Pulmonary artery endothelial cell (primary cell): Measurements from ENCODE around the gene ATAD3C. TPM values are rescaled to one million over a fixed set of nuclear protein-coding genes. Genes with fewer than 3 reads are reported as not detected.
"Not testable (repeated sequence)": the region's sequence is repeated elsewhere in the genome, so short reads cannot be mapped to it uniquely, and the experiment has no call there.

Experiments
- DNase-seq: peaks from one replicate; pipeline ENCODE4 v3.0.0-alpha.2; 2011; ENCODE audit warnings: low read depth, low spot score
- total RNA-seq: library from RNA; depleted of rRNA; stranded (reverse); fragments of >200 nt; gene quantifications from 2 replicates; pipeline ENCODE4 v1.2.3, GENCODE V29; 2014

Gene ATAD3C
- total RNA-seq = 0.20 TPM in 1 of 2 replicates, not detected in the other

GRCh38 chr1:1449099-1449739 is at the start of gene ATAD3C:
ATAD3C (plus strand) TSS chr1:1449689; CDS start chr1:1450684, 995 bp downstream.
- no peak for DNase-seq

GRCh38 chr1:1399872-1400575 is 49.5 kb upstream of the ATAD3C start:
- no peak for DNase-seq

- no peak for DNase-seq
These were observed 48.7 kb upstream of the ATAD3C start for GRCh38 chr1:1400576-1401456.

GRCh38 chr1:1401457-1402010 is 48.0 kb upstream of the ATAD3C start:
- DNase-seq = no peak

GRCh38 chr1:1402072-1402900 is 47.2 kb upstream of the ATAD3C start:
- peak; percentile 33 for DNase-seq

- not testable (repeated sequence) for DNase-seq
These were observed 46.5 kb upstream of the ATAD3C start for GRCh38 chr1:1402901-1403392.

GRCh38 chr1:1403653-1404052 is 45.8 kb upstream of the ATAD3C start:
- DNase-seq = no peak

- DNase-seq = no peak
These were observed 43.2 kb upstream of the ATAD3C start for GRCh38 chr1:1406101-1406820.

GRCh38 chr1:1406821-1407635 is 42.5 kb upstream of the ATAD3C start, which contains the start of gene MRPL20:
MRPL20 (minus strand) TSS chr1:1407293; CDS start chr1:1407217, 76 bp downstream.
- DNase-seq = peak; percentile 55

GRCh38 chr1:1407636-1408318 is 41.7 kb upstream of the ATAD3C start:
- DNase-seq = no peak

- DNase-seq = not testable (repeated sequence)
These were observed 39.3 kb upstream of the ATAD3C start for GRCh38 chr1:1410238-1410637.

- no peak for DNase-seq
These were observed 37.9 kb upstream of the ATAD3C start for GRCh38 chr1:1411626-1412025.

- not testable (repeated sequence) for DNase-seq
These were observed 37.1 kb upstream of the ATAD3C start for GRCh38 chr1:1412311-1412902.

- no peak for DNase-seq
These were observed 33.7 kb upstream of the ATAD3C start for GRCh38 chr1:1415751-1416150.

- DNase-seq = not testable (repeated sequence)
These were observed 32.1 kb upstream of the ATAD3C start for GRCh38 chr1:1417396-1417795.

- DNase-seq = not testable (repeated sequence)
These were observed 31.5 kb upstream of the ATAD3C start for GRCh38 chr1:1417825-1418463.
